ENCODE measurements around the gene KANSL1.

Gene KANSL1

GRCh38 chr17:46037722-46038255 lies 155.4 kb downstream of the KANSL1 start:
- H3K4me3 ChIP-seq (ENCODE audit: low read length): no peak overlapping the region
- no peaks in the 10 kb centered on the region for H3K27me3 ChIP-seq (ENCODE audit: insufficient read depth, low read length)
- H3K36me3 ChIP-seq (ENCODE audit: insufficient read depth, low read length): peaks cover 93% of the 10 kb centered on the region
- H3K4me1 ChIP-seq (ENCODE audit: insufficient read depth, low read length): peaks cover 2% of the 10 kb centered on the region
- H3K9me3 ChIP-seq (ENCODE audit: low read length): no peaks in the 10 kb centered on the region
- no peak overlapping the region for H2AFZ ChIP-seq (ENCODE audit: low read depth, low read length)

- H3K27me3 ChIP-seq (ENCODE audit: insufficient read depth, low read length): no peaks in the 10 kb centered on the region
- H3K4me3 ChIP-seq (ENCODE audit: low read length): no peak overlapping the region
- H3K9me3 ChIP-seq (ENCODE audit: low read length): no peaks in the 10 kb centered on the region
- no peaks in the 10 kb centered on the region for H3K4me1 ChIP-seq (ENCODE audit: insufficient read depth, low read length)
- H3K36me3 ChIP-seq (ENCODE audit: insufficient read depth, low read length): peaks cover 97% of the 10 kb centered on the region
- H2AFZ ChIP-seq (ENCODE audit: low read depth, low read length): no peak overlapping the region
These were observed 156.7 kb downstream of the KANSL1 start for GRCh38 chr17:46036491-46036890.

GRCh38 chr17:46035112-46035818 lies 158.0 kb downstream of the KANSL1 start:
- H3K9me3 ChIP-seq (ENCODE audit: low read length): no peaks in the 10 kb centered on the region
- H3K4me3 ChIP-seq (ENCODE audit: low read length): no peak overlapping the region
- H3K36me3 ChIP-seq (ENCODE audit: insufficient read depth, low read length): peaks cover 98% of the 10 kb centered on the region
- no peaks in the 10 kb centered on the region for H3K27me3 ChIP-seq (ENCODE audit: insufficient read depth, low read length)
- no peaks in the 10 kb centered on the region for H3K4me1 ChIP-seq (ENCODE audit: insufficient read depth, low read length)
- no peak overlapping the region for H2AFZ ChIP-seq (ENCODE audit: low read depth, low read length)

GRCh38 chr17:46033392-46033791 lies 159.8 kb downstream of the KANSL1 start:
- no peaks in the 10 kb centered on the region for H3K27me3 ChIP-seq (ENCODE audit: insufficient read depth, low read length)
- H2AFZ ChIP-seq (ENCODE audit: low read depth, low read length): no peak overlapping the region
- peaks cover 88% of the 10 kb centered on the region for H3K36me3 ChIP-seq (ENCODE audit: insufficient read depth, low read length)
- no peaks in the 10 kb centered on the region for H3K4me1 ChIP-seq (ENCODE audit: insufficient read depth, low read length)
- H3K4me3 ChIP-seq (ENCODE audit: low read length): no peak overlapping the region
- H3K9me3 ChIP-seq (ENCODE audit: low read length): no peaks in the 10 kb centered on the region

GRCh38 chr17:46032909-46033308 lies 160.3 kb downstream of the KANSL1 start:
- Histone ChIP-seq H3K36me3 (ENCODE audit: insufficient read depth, low read length) (peaks cover 88% of the 10 kb centered on the region), H3K4me3 (ENCODE audit: low read length) (no peak overlapping the region), H3K9me3 (ENCODE audit: low read length) (no peaks in the 10 kb centered on the region)

GRCh38 chr17:46031920-46032319 lies 161.3 kb downstream of the KANSL1 start:
- Histone ChIP-seq H3K9me3 (ENCODE audit: low read length) (no peaks in the 10 kb centered on the region), H3K4me3 (ENCODE audit: low read length) (no peak overlapping the region), H3K36me3 (ENCODE audit: insufficient read depth, low read length) (peaks cover 83% of the 10 kb centered on the region), H3K27me3 (ENCODE audit: insufficient read depth, low read length) (no peaks in the 10 kb centered on the region), H3K4me1 (ENCODE audit: insufficient read depth, low read length) (no peaks in the 10 kb centered on the region), H2AFZ (ENCODE audit: low read depth, low read length) (no peak overlapping the region)

More at GRCh38 chr17:46032909-46033308, 160.3 kb downstream of the KANSL1 start:
- Histone ChIP-seq H3K27me3 (ENCODE audit: insufficient read depth, low read length) (no peaks in the 10 kb centered on the region), H3K4me1 (ENCODE audit: insufficient read depth, low read length) (no peaks in the 10 kb centered on the region), H2AFZ (ENCODE audit: low read depth, low read length) (no peak overlapping the region)

- H3K4me1 ChIP-seq (ENCODE audit: insufficient read depth, low read length): no peaks in the 10 kb centered on the region
- H3K27me3 ChIP-seq (ENCODE audit: insufficient read depth, low read length): no peaks in the 10 kb centered on the region
- peaks cover 84% of the 10 kb centered on the region for H3K36me3 ChIP-seq (ENCODE audit: insufficient read depth, low read length)
- no peak overlapping the region for H2AFZ ChIP-seq (ENCODE audit: low read depth, low read length)
- no peaks in the 10 kb centered on the region for H3K9me3 ChIP-seq (ENCODE audit: low read length)
- H3K4me3 ChIP-seq (ENCODE audit: low read length): no peak overlapping the region
These were observed 161.8 kb downstream of the KANSL1 start for GRCh38 chr17:46031440-46031839.

- Histone ChIP-seq H3K4me1 (ENCODE audit: insufficient read depth, low read length) (no peaks in the 10 kb centered on the region), H3K9me3 (ENCODE audit: low read length) (no peaks in the 10 kb centered on the region), H3K27me3 (ENCODE audit: insufficient read depth, low read length) (no peaks in the 10 kb centered on the region), H3K36me3 (ENCODE audit: insufficient read depth, low read length) (peaks cover 80% of the 10 kb centered on the region), H2AFZ (ENCODE audit: low read depth, low read length) (no peak overlapping the region), H3K4me3 (ENCODE audit: low read length) (no peak overlapping the region)
These were observed 162.5 kb downstream of the KANSL1 start for GRCh38 chr17:46030752-46031151.

- H3K27me3 ChIP-seq (ENCODE audit: insufficient read depth, low read length): no peaks in the 10 kb centered on the region
- no peaks in the 10 kb centered on the region for H3K4me1 ChIP-seq (ENCODE audit: insufficient read depth, low read length)
- no peaks in the 10 kb centered on the region for H3K9me3 ChIP-seq (ENCODE audit: low read length)
- no peak overlapping the region for H3K4me3 ChIP-seq (ENCODE audit: low read length)
- peaks cover 76% of the 10 kb centered on the region for H3K36me3 ChIP-seq (ENCODE audit: insufficient read depth, low read length)
- H2AFZ ChIP-seq (ENCODE audit: low read depth, low read length): no peak overlapping the region
These were observed 163.6 kb downstream of the KANSL1 start for GRCh38 chr17:46029627-46030026.

- no peaks in the 10 kb centered on the region for H3K4me1 ChIP-seq (ENCODE audit: insufficient read depth, low read length)
- H2AFZ ChIP-seq (ENCODE audit: low read depth, low read length): no peak overlapping the region
- H3K27me3 ChIP-seq (ENCODE audit: insufficient read depth, low read length): no peaks in the 10 kb centered on the region
- peaks cover 70% of the 10 kb centered on the region for H3K36me3 ChIP-seq (ENCODE audit: insufficient read depth, low read length)
- H3K9me3 ChIP-seq (ENCODE audit: low read length): no peaks in the 10 kb centered on the region
- H3K4me3 ChIP-seq (ENCODE audit: low read length): no peak overlapping the region
These were observed 164.2 kb downstream of the KANSL1 start for GRCh38 chr17:46028981-46029565.

GRCh38 chr17:46028374-46028773 lies 164.9 kb downstream of the KANSL1 start:
- Histone ChIP-seq H3K9me3 (ENCODE audit: low read length) (no peaks in the 10 kb centered on the region), H3K4me3 (ENCODE audit: low read length) (no peak overlapping the region), H3K27me3 (ENCODE audit: insufficient read depth, low read length) (no peaks in the 10 kb centered on the region), H3K4me1 (ENCODE audit: insufficient read depth, low read length) (no peaks in the 10 kb centered on the region), H2AFZ (ENCODE audit: low read depth, low read length) (no peak overlapping the region), H3K36me3 (ENCODE audit: insufficient read depth, low read length) (peaks cover 63% of the 10 kb centered on the region)

GRCh38 chr17:46027976-46028325 lies 165.3 kb downstream of the KANSL1 start:
- Histone ChIP-seq H3K4me1 (ENCODE audit: insufficient read depth, low read length) (no peaks in the 10 kb centered on the region), H3K9me3 (ENCODE audit: low read length) (no peaks in the 10 kb centered on the region), H3K27me3 (ENCODE audit: insufficient read depth, low read length) (no peaks in the 10 kb centered on the region), H3K36me3 (ENCODE audit: insufficient read depth, low read length) (peaks cover 59% of the 10 kb centered on the region), H2AFZ (ENCODE audit: low read depth, low read length) (no peak overlapping the region), H3K4me3 (ENCODE audit: low read length) (no peak overlapping the region)

- no peaks in the 10 kb centered on the region for H3K27me3 ChIP-seq (ENCODE audit: insufficient read depth, low read length)
- peaks cover 53% of the 10 kb centered on the region for H3K36me3 ChIP-seq (ENCODE audit: insufficient read depth, low read length)
- H3K4me3 ChIP-seq (ENCODE audit: low read length): no peak overlapping the region
- no peaks in the 10 kb centered on the region for H3K4me1 ChIP-seq (ENCODE audit: insufficient read depth, low read length)
- no peak overlapping the region for H2AFZ ChIP-seq (ENCODE audit: low read depth, low read length)
- no peaks in the 10 kb centered on the region for H3K9me3 ChIP-seq (ENCODE audit: low read length)
These were observed 165.9 kb downstream of the KANSL1 start for GRCh38 chr17:46027048-46027975.
